Endometrial microvascular endothelial cells (primary cell): ENCODE measurements around the gene PAOX. TPM values are rescaled to one million over a fixed set of nuclear protein-coding genes. Genes with fewer than 3 reads are reported as not detected.

Source experiments
- in situ Hi-C: cut with HindIII; loops from 2 replicates; pipeline ENCODE4 v1.10.0; 2017; ENCODE audit warnings: low sequenced_read_pairs, low pct_unique_long_range_greater_than_20kb; ENCODE audit errors: inconsistent ontology term
- total RNA-seq: library from RNA; depleted of rRNA; stranded (reverse); fragments of >200 nt; gene quantifications from one replicate; pipeline ENCODE4 v1.2.3, GENCODE V29; 2015; ENCODE audit errors: inconsistent ontology term

Gene PAOX
- total RNA-seq: 9.3 TPM

GRCh38 chr10:133379152-133379800 is at the start of gene PAOX:
Gene PAOX (plus strand): TSS chr10:133379262. CDS start chr10:133379317, 55 bp downstream.
- in situ Hi-C loops: no loop called here

- in situ Hi-C loops: no loop called here
These were observed 49.4 kb upstream of the PAOX start for GRCh38 chr10:133329491-133330202.

GRCh38 chr10:133332936-133333699 is 45.9 kb upstream of the PAOX start:
- in situ Hi-C loops: no loop called here

- in situ Hi-C loops: no loop called here
These were observed 44.4 kb upstream of the PAOX start for GRCh38 chr10:133334503-133335245.

GRCh38 chr10:133335246-133336117 is 43.6 kb upstream of the PAOX start:
- in situ Hi-C loops: no loop called here

GRCh38 chr10:133336118-133336576 is 42.9 kb upstream of the PAOX start:
- in situ Hi-C loops: no loop called here

- in situ Hi-C loops: no loop called here
These were observed 42.3 kb upstream of the PAOX start, which contains the start of gene CALY for GRCh38 chr10:133336577-133337369. Gene CALY (minus strand): TSS chr10:133336896. CDS start chr10:133328989, 7,907 bp downstream.

- in situ Hi-C loops: no loop called here
These were observed 41.7 kb upstream of the PAOX start for GRCh38 chr10:133337370-133337725.

- in situ Hi-C loops: no loop called here
These were observed 40.7 kb upstream of the PAOX start for GRCh38 chr10:133338080-133339071.

- in situ Hi-C loops: no loop called here
These were observed 39.2 kb upstream of the PAOX start for GRCh38 chr10:133339708-133340380.

GRCh38 chr10:133341983-133342382 is 37.1 kb upstream of the PAOX start:
- in situ Hi-C loops: no loop called here

GRCh38 chr10:133342942-133343341 is 36.1 kb upstream of the PAOX start:
- in situ Hi-C loops: no loop called here

- in situ Hi-C loops: no loop called here
These were observed 35.5 kb upstream of the PAOX start for GRCh38 chr10:133343558-133343957.

- in situ Hi-C loops: no loop called here
These were observed 34.8 kb upstream of the PAOX start for GRCh38 chr10:133344236-133344635.

GRCh38 chr10:133346413-133346812 is 32.6 kb upstream of the PAOX start:
- in situ Hi-C loops: no loop called here
